H9 (cell line): ENCODE data around the gene DPY30. TPM values are rescaled to one million over a fixed set of nuclear protein-coding genes. Genes with fewer than 3 reads are reported as not detected.

ENCODE experiments used
- DNase-seq: peaks from one replicate; pipeline ENCODE4 v3.0.0-alpha.2; 2017
- H2AFZ ChIP-seq: one replicate; pipeline ENCODE4 v1.6.1; 2013; ENCODE audit warnings: mild to moderate bottlenecking, low read length, control low read depth, moderate library complexity
- H2AK5ac ChIP-seq: 2 replicates; pipeline ENCODE4 v1.6.1; 2013; ENCODE audit warnings: low read length, control low read depth, mixed read lengths; ENCODE audit not compliant: insufficient read length
- H2BK120ac ChIP-seq: one replicate; pipeline ENCODE4 v1.6.1; 2013; ENCODE audit warnings: low read depth, mild to moderate bottlenecking, low read length, control low read depth, inconsistent platforms; ENCODE audit not compliant: poor library complexity, severe bottlenecking
- H2BK12ac ChIP-seq: 2 replicates; pipeline ENCODE4 v1.6.1; 2013; ENCODE audit warnings: low read length, control low read depth, mixed read lengths, low read depth; ENCODE audit not compliant: insufficient read length
- H2BK15ac ChIP-seq: 2 replicates; pipeline ENCODE4 v1.6.1; 2013; ENCODE audit warnings: low read depth, low read length, control low read depth
- H2BK20ac ChIP-seq: one replicate; pipeline ENCODE4 v1.6.1; 2013; ENCODE audit warnings: low read depth, mild to moderate bottlenecking, low read length, control low read depth, inconsistent platforms; ENCODE audit not compliant: poor library complexity, severe bottlenecking
- H2BK5ac ChIP-seq: 2 replicates; pipeline ENCODE4 v1.6.1; 2013; ENCODE audit warnings: low read length, control low read depth, mixed read lengths; ENCODE audit not compliant: insufficient read length
- H3K14ac ChIP-seq: 2 replicates; pipeline ENCODE4 v1.6.1; 2013; ENCODE audit warnings: low read length, control low read depth; ENCODE audit not compliant: insufficient read depth
- H3K18ac ChIP-seq: 2 replicates; pipeline ENCODE4 v1.6.1; 2013; ENCODE audit warnings: low read depth, mild to moderate bottlenecking, mixed read lengths, low read length, control low read depth; ENCODE audit not compliant: insufficient read length
- H3K23ac ChIP-seq: 2 replicates; pipeline ENCODE4 v1.6.1; 2013; ENCODE audit warnings: low read length, control low read depth, mixed read lengths, low read depth; ENCODE audit not compliant: insufficient read length
- H3K23me2 ChIP-seq: 2 replicates; pipeline ENCODE4 v1.6.1; 2013; ENCODE audit warnings: low read depth, mild to moderate bottlenecking, mixed read lengths, low read length, control low read depth; ENCODE audit not compliant: insufficient read length, poor library complexity, severe bottlenecking
- H3K27ac ChIP-seq: 2 replicates; pipeline ENCODE4 v1.5.1; 2013; ENCODE audit warnings: low read length, control low read depth, mixed read lengths, low read depth; ENCODE audit not compliant: insufficient read length
- H3K27me3 ChIP-seq: 2 replicates; pipeline ENCODE4 v1.6.1; 2013; ENCODE audit warnings: low read length, control low read depth, inconsistent platforms; ENCODE audit not compliant: insufficient read depth
- H3K4ac ChIP-seq: 2 replicates; pipeline ENCODE4 v1.6.1; 2013; ENCODE audit warnings: low read depth, mild to moderate bottlenecking, control low read depth, inconsistent platforms, low read length, moderate library complexity
- H3K4me1 ChIP-seq: 2 replicates; pipeline ENCODE4 v1.6.1; 2013; ENCODE audit warnings: low read length, control low read depth, inconsistent platforms; ENCODE audit not compliant: insufficient read depth
- H3K4me2 ChIP-seq: 2 replicates; pipeline ENCODE4 v1.6.1; 2013; ENCODE audit warnings: low read length, control low read depth, mixed read lengths; ENCODE audit not compliant: insufficient read length, insufficient read depth
- H3K56ac ChIP-seq: 2 replicates; pipeline ENCODE4 v1.6.1; 2013; ENCODE audit warnings: low read depth, mild to moderate bottlenecking, mixed read lengths, low read length, control low read depth; ENCODE audit not compliant: insufficient read length
- H3K79me1 ChIP-seq: 2 replicates; pipeline ENCODE4 v1.6.1; 2013; ENCODE audit warnings: low read depth, mild to moderate bottlenecking, moderate library complexity, low read length, control low read depth, inconsistent platforms; ENCODE audit not compliant: insufficient read depth, poor library complexity, severe bottlenecking
- H3K79me2 ChIP-seq: 2 replicates; pipeline ENCODE4 v1.6.1; 2013; ENCODE audit warnings: low read length, control low read depth, inconsistent platforms; ENCODE audit not compliant: insufficient read depth
- H3K9ac ChIP-seq: 2 replicates; pipeline ENCODE4 v1.6.1; 2013; ENCODE audit warnings: low read length, control low read depth, mixed read lengths; ENCODE audit not compliant: insufficient read length; ENCODE audit errors: extremely low read depth
- H3K9me3 ChIP-seq: one replicate; pipeline ENCODE4 v1.6.1; 2013; ENCODE audit warnings: low read depth, low read length, inconsistent platforms; ENCODE audit not compliant: control insufficient read depth
- H3T11ph ChIP-seq: one replicate; pipeline ENCODE4 v1.6.1; 2013; ENCODE audit warnings: mild to moderate bottlenecking, low read length, control low read depth, inconsistent platforms
- H4K20me1 ChIP-seq: one replicate; pipeline ENCODE4 v1.6.1; 2013; ENCODE audit not compliant: control insufficient read depth, insufficient read length, insufficient read depth
- H4K5ac ChIP-seq: 2 replicates; pipeline ENCODE4 v1.6.1; 2013; ENCODE audit warnings: low read depth, mild to moderate bottlenecking, mixed read lengths, low read length, control low read depth; ENCODE audit not compliant: insufficient read length
- H4K8ac ChIP-seq: replicated peaks from 2 replicates; pipeline ENCODE4 v1.6.1; 2013; ENCODE audit warnings: low read length, control low read depth, mixed read lengths, low read depth; ENCODE audit not compliant: insufficient read length
- H4K91ac ChIP-seq: 2 replicates; pipeline ENCODE4 v1.6.1; 2013; ENCODE audit warnings: low read depth, mild to moderate bottlenecking, moderate library complexity, mixed read lengths, low read length, control low read depth; ENCODE audit not compliant: insufficient read length
- H3K27ac Mint-ChIP-seq, 3 experiments: 2 replicates in 2 of 3; 3 replicates in 1 of 3; pipeline ENCODE4 v1.8.0; 2020 to 2021; ENCODE audit warnings: mixed read lengths in 3 of 3, mild to moderate bottlenecking in 1 of 3, moderate library complexity in 1 of 3
- H3K27me3 Mint-ChIP-seq: 2 replicates; pipeline ENCODE4 v1.8.0; 2021; ENCODE audit warnings: low read depth, mild to moderate bottlenecking, moderate library complexity, mixed read lengths
- H3K36me3 Mint-ChIP-seq, 3 experiments: 2 replicates in 2 of 3; 3 replicates in 1 of 3; pipeline ENCODE4 v1.8.0; 2020 to 2021; ENCODE audit warnings: low read depth in 3 of 3, mixed read lengths in 3 of 3; ENCODE audit not compliant: insufficient read depth in 1 of 3
- H3K4me1 Mint-ChIP-seq, 2 experiments: 2 replicates each; pipeline ENCODE4 v1.8.0; 2020; ENCODE audit warnings: mixed read lengths in 2 of 2
- H3K4me3 Mint-ChIP-seq, 2 experiments: 2 replicates in 1 of 2; 3 replicates in 1 of 2; pipeline ENCODE4 v1.8.0; 2020 to 2021; ENCODE audit warnings: mild to moderate bottlenecking in 2 of 2, mixed read lengths in 2 of 2, moderate library complexity in 1 of 2
- H3K9me3 Mint-ChIP-seq, 2 experiments: 2 replicates in 1 of 2; 3 replicates in 1 of 2; pipeline ENCODE4 v1.8.0; 2020; ENCODE audit warnings: mild to moderate bottlenecking in 2 of 2, mixed read lengths in 2 of 2, moderate library complexity in 1 of 2
- WGBS: extraction: QIAGEN DNeasy Blood & Tissue Kit; methylation state at CpG from one replicate; pipeline ENCODE4 v1.1.7; 2013; ENCODE audit warnings: missing lambda C conversion rate, low lambda C conversion rate, mixed read lengths; ENCODE audit not compliant: insufficient read length; ENCODE audit errors: extremely low coverage; 5-methylcytosine and 5-hydroxymethylcytosine counted together
- total RNA-seq: library from RNA; stranded (reverse); gene quantifications from 2 replicates; pipeline ENCODE4 v1.2.1, GENCODE V29; 2021
- TF ChIP-seq, protein P1 (sequence below): fragments of 200-600 bp; sonication (generic); conservative IDR thresholded peaks from 3 replicates; pipeline ENCODE4 v1.8.0; 2021; ENCODE audit warnings: antibody characterized with exemption, mild to moderate bottlenecking

Gene DPY30
- total RNA-seq, 1 experiment from 2014 or later, result 148 TPM

DNA sequence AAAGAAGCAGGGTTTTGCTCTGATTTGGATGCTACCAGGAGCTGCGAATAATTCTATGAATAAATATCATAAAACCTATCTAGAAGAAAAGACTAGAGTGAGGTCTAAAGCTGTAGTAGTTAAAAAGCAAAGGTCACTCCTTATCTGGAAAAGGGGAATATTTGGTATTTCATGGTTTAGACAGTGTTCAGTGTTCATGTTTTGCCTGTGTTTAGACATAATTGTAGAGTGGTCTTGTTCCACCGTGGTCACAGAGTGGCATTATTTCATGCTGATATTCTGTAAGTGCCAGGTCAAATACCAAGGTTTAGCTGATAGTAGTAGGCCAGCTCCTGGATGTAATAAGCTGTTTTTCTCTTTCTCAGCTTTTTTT lies 34.5 kb upstream of the DPY30 start:
- H3K27ac ChIP-seq, result no peak overlapping the region
- Mint-ChIP-seq H3K27ac (no peak overlapping the region), H3K36me3 (peaks cover 0 to 19% (median 7%) of the 10 kb centered on the region in 3 experiments; a peak in 4 of 7 replicates), H3K27me3 (no peaks in the 10 kb centered on the region), H3K4me1 (0 out of 4 replicates have a peak, but pooled peaks cover 0 to 2% of the 10 kb centered on the region in 2 experiments), H3K4me3 (no peak overlapping the region), H3K9me3 (no peaks in the 10 kb centered on the region)
- no peaks in the 10 kb centered on the region for H3K9me3 ChIP-seq
- no peak overlapping the region for H3T11ph ChIP-seq
- H4K8ac ChIP-seq, result no peak overlapping the region
- H2AFZ ChIP-seq, result no peak overlapping the region
- no peaks in the 10 kb centered on the region for H4K20me1 ChIP-seq
- no peak overlapping the region for H2BK12ac ChIP-seq
- no peaks in the 10 kb centered on the region for H3K23me2 ChIP-seq
- no peak overlapping the region for H3K23ac ChIP-seq
- no peak overlapping the region for H4K5ac ChIP-seq
- peaks cover 5% of the 10 kb centered on the region for H3K79me1 ChIP-seq
- no peak overlapping the region for H2AK5ac ChIP-seq
- H3K4me1 ChIP-seq, result no peaks in the 10 kb centered on the region
- no peak overlapping the region for H2BK20ac ChIP-seq
- no peak overlapping the region for H3K14ac ChIP-seq
- H3K27me3 ChIP-seq, result no peaks in the 10 kb centered on the region
- H3K18ac ChIP-seq, result no peak overlapping the region
- no peak overlapping the region for H2BK120ac ChIP-seq
- no peak for DNase-seq
- H3K56ac ChIP-seq, result no peak overlapping the region
- H3K4me2 ChIP-seq, result no peak overlapping the region
- no CpG with 5 or more reads among the region's 2 CpGs for WGBS
- H3K4ac ChIP-seq, result no peak overlapping the region
- H3K9ac ChIP-seq, result no peak overlapping the region
- no peak overlapping the region for H2BK5ac ChIP-seq
- TF ChIP-seq, protein P1, sequence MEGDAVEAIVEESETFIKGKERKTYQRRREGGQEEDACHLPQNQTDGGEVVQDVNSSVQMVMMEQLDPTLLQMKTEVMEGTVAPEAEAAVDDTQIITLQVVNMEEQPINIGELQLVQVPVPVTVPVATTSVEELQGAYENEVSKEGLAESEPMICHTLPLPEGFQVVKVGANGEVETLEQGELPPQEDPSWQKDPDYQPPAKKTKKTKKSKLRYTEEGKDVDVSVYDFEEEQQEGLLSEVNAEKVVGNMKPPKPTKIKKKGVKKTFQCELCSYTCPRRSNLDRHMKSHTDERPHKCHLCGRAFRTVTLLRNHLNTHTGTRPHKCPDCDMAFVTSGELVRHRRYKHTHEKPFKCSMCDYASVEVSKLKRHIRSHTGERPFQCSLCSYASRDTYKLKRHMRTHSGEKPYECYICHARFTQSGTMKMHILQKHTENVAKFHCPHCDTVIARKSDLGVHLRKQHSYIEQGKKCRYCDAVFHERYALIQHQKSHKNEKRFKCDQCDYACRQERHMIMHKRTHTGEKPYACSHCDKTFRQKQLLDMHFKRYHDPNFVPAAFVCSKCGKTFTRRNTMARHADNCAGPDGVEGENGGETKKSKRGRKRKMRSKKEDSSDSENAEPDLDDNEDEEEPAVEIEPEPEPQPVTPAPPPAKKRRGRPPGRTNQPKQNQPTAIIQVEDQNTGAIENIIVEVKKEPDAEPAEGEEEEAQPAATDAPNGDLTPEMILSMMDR, result no peak
- no peak overlapping the region for H2BK15ac ChIP-seq
- no peak overlapping the region for H4K91ac ChIP-seq
- no peaks in the 10 kb centered on the region; the same call in 1 of the 2 replicates for H3K79me2 ChIP-seq
